ENCODE results near the gene VGLL4. TPM values are rescaled to one million over a fixed set of nuclear protein-coding genes. Genes with fewer than 3 reads are reported as not detected.
A peak's percentile ranks its signal among the peaks of the same experiment; 100 is the strongest.

The VGLL4 gene
- total and polyA plus RNA-seq, 2 of the 4 experiments (the other 2 are of a cell fraction): 26.2 to 35.4 TPM

GRCh38 chr3:11671648-11672100 is 28.0 kb upstream of the VGLL4 start:
- H4K91ac ChIP-seq (ENCODE audit: insufficient read depth, low read depth, low read length): no peak overlapping the region
- no peaks in the 10 kb centered on the region for H3K36me3 ChIP-seq (ENCODE audit: control insufficient read depth, insufficient read depth, low read length)
- peak overlapping the region; percentile 37; the same call in 1 of the 2 replicates for H3K4me2 ChIP-seq (ENCODE audit: low read depth, low read length)
- no peak overlapping the region for H3K4me3 ChIP-seq (ENCODE audit: insufficient read depth, low read depth, low read length)
- no peak for TF ChIP-seq MXI1 (IDR thresholded peaks at IDR 0.05; ENCODE audit: borderline replicate concordance, low read depth, low read length)
- no peak for TF ChIP-seq USF2 (IDR thresholded peaks at IDR 0.05; ENCODE audit: low read depth, low read length)
- no peak for TF ChIP-seq RCOR1 (IDR thresholded peaks at IDR 0.05; ENCODE audit: insufficient replicate concordance, low read length)
- no peak for TF ChIP-seq RAD21 (IDR thresholded peaks at IDR 0.05; ENCODE audit: low read length)
- TF ChIP-seq ELK1 (IDR thresholded peaks at IDR 0.05; ENCODE audit: borderline replicate concordance, low read depth, low read length): no peak
- TF ChIP-seq SMC3 (IDR thresholded peaks at IDR 0.05; ENCODE audit: low read depth, low read length): no peak
- no peak for TF ChIP-seq CEBPB (IDR thresholded peaks at IDR 0.05; ENCODE audit: low read depth, low read length)
- TF ChIP-seq MAFK (IDR thresholded peaks at IDR 0.05; ENCODE audit: low read depth, low read length): no peak
- no peak for TF ChIP-seq MAZ (IDR thresholded peaks at IDR 0.05; ENCODE audit: borderline replicate concordance, low read depth, low read length)
- TF ChIP-seq FOS (IDR thresholded peaks at IDR 0.05; ENCODE audit: low read depth, low read length): no peak
- TF ChIP-seq POLR2A (IDR thresholded peaks at IDR 0.05; ENCODE audit: low read depth, low read length): no peak
- TF ChIP-seq BHLHE40 (IDR thresholded peaks at IDR 0.05; ENCODE audit: low read depth, low read length): no peak
- no peak for TF ChIP-seq CTCF (conservative IDR thresholded peaks at IDR 0.05; ENCODE audit: low read depth, low read length)
- no peak for TF ChIP-seq CHD1 (IDR thresholded peaks at IDR 0.05; ENCODE audit: low read depth, low read length)
- no peak for TF ChIP-seq RFX5 (IDR thresholded peaks at IDR 0.05; ENCODE audit: low read depth, low read length)
- no peak for TF ChIP-seq NFE2L2 (IDR thresholded peaks at IDR 0.05; ENCODE audit: low read depth, low read length)
- BruUV-seq (replicated peaks): no TSS peak
- POLR2A ChIA-PET (ENCODE audit: unreplicated experiment): no interaction called here
- H4K20me1 ChIP-seq (ENCODE audit: insufficient read depth, low read length): peaks cover 9% of the 10 kb centered on the region; the same call in 1 of the 2 replicates
- H2AFZ ChIP-seq (replicated peaks; ENCODE audit: low read length, poor library complexity): no peak overlapping the region
- no peaks in the 10 kb centered on the region for H3K27me3 ChIP-seq (ENCODE audit: control insufficient read depth, insufficient read depth, low read length)
- no peak overlapping the region for H3K18ac ChIP-seq (ENCODE audit: low read depth, low read length)
- CTCF ChIA-PET: no interaction called here
- H3K4me1 ChIP-seq (ENCODE audit: control insufficient read depth, insufficient read depth, low read length): peaks cover 8% of the 10 kb centered on the region
- dilution Hi-C loops (cut with HindIII; ENCODE audit: low sequenced_read_pairs, unreplicated experiment) (no loop called here), intact Hi-C loops (cut with micrococcal nuclease) (no loop called here), in situ Hi-C loops (cut with MboI; ENCODE audit: low sequenced_read_pairs) (loop anchor here (25.0 kb wide), 1 partner anchor 909 kb away; no protein-coding TSS in a partner anchor)
- peaks cover 8% of the 10 kb centered on the region for H3K9me1 ChIP-seq (ENCODE audit: insufficient read depth, low read length)
- WGBS, 2 experiments (ENCODE audit: extremely low coverage in 2 of 2, insufficient read length in 1 of 2): 24% methylated on average over 3 of the region's 4 CpGs; no CpG with 5 or more reads in 1 of the 2 experiments
- H3K23ac ChIP-seq (ENCODE audit: low read depth, low read length): no peak overlapping the region
- H3K79me1 ChIP-seq (ENCODE audit: low read depth in 1 of 2, low read length in 2 of 2): peaks cover 13 to 15% of the 10 kb centered on the region in 2 experiments
- H2BK120ac ChIP-seq (ENCODE audit: low read depth, low read length): no peak overlapping the region
- H2AK5ac ChIP-seq (ENCODE audit: low read depth, low read length): no peak overlapping the region
- H3K56ac ChIP-seq (ENCODE audit: extremely low read depth, insufficient read depth, low read length): no peak overlapping the region
- no peak overlapping the region for H2BK20ac ChIP-seq (ENCODE audit: low read depth, low read length)
- no peak overlapping the region for H2BK15ac ChIP-seq (ENCODE audit: low read depth, low read length)
- no peak overlapping the region for H3K4ac ChIP-seq (ENCODE audit: low read depth, low read length)
- peak; percentile 54 for DNase-seq
- H2AK9ac ChIP-seq (replicated peaks; ENCODE audit: low read depth, low read length, poor library complexity): no peak overlapping the region
- ATAC-seq (ENCODE audit: low read depth): peak; percentile 66
- H3K14ac ChIP-seq (replicated peaks; ENCODE audit: low read depth, low read length): no peak overlapping the region
- no peak overlapping the region for H4K8ac ChIP-seq (ENCODE audit: low read depth in 2 of 2, low read length in 2 of 2)
- no peaks in the 10 kb centered on the region for H3K9me3 ChIP-seq (ENCODE audit: control insufficient read depth, insufficient read depth, low read length)
- no peak overlapping the region for H4K5ac ChIP-seq (ENCODE audit: low read depth, low read length)
- no peak overlapping the region for H3K27ac ChIP-seq (ENCODE audit: insufficient read depth, low read length)
- H2BK5ac ChIP-seq (ENCODE audit: low read depth, low read length, poor library complexity, severe bottlenecking): no peak overlapping the region
- H3K9ac ChIP-seq (ENCODE audit: low read depth, low read length): no peak overlapping the region

Measured in IMR-90 (cell line).